Measurements from ENCODE around the gene CHEK1.

GRCh38 chr11:125724125-125724524, 99.2 kb downstream of the CHEK1 start:
- TF ChIP-seq CTCF (IDR thresholded peaks at IDR 0.05) (no peak), EP300 (IDR thresholded peaks at IDR 0.05) (no peak), POLR2A (IDR thresholded peaks at IDR 0.05) (no peak)

Measured in tibial nerve (tissue), 4 donors.